Trophoblast cell (in vitro differentiated cells and primary cell): Measurements from ENCODE around the gene CDH6.

Source experiments
- DNase-seq, 2 donors: peaks; one replicate each; pipeline ENCODE4 v3.0.0-alpha.2; 2016
- H2AFZ ChIP-seq: 2 replicates; pipeline ENCODE4 v1.6.1; 2013; ENCODE audit warnings: low read length, moderate library complexity, mild to moderate bottlenecking; ENCODE audit not compliant: insufficient read depth, poor library complexity
- H2AK5ac ChIP-seq: 2 replicates; pipeline ENCODE4 v1.6.1; 2013; ENCODE audit warnings: mild to moderate bottlenecking, low read length
- H2BK120ac ChIP-seq: 2 replicates; pipeline ENCODE4 v1.6.1; 2013; ENCODE audit warnings: low read length, mild to moderate bottlenecking, moderate library complexity; ENCODE audit not compliant: insufficient read depth, poor library complexity
- H2BK12ac ChIP-seq: 2 replicates; pipeline ENCODE4 v1.6.1; 2013; ENCODE audit warnings: mild to moderate bottlenecking, low read length, moderate library complexity
- H2BK5ac ChIP-seq: 2 replicates; pipeline ENCODE4 v1.6.1; 2013; ENCODE audit warnings: low read length, low read depth, moderate library complexity, mild to moderate bottlenecking; ENCODE audit not compliant: poor library complexity
- H3K14ac ChIP-seq: 2 replicates; pipeline ENCODE4 v1.6.1; 2013; ENCODE audit warnings: mild to moderate bottlenecking, low read length
- H3K18ac ChIP-seq: 2 replicates; pipeline ENCODE4 v1.6.1; 2013; ENCODE audit warnings: mild to moderate bottlenecking, low read length
- H3K23ac ChIP-seq: 2 replicates; pipeline ENCODE4 v1.6.1; 2013; ENCODE audit warnings: low read length
- H3K27ac ChIP-seq: 2 replicates; pipeline ENCODE4 v1.5.1; 2013; ENCODE audit warnings: low read depth, mild to moderate bottlenecking, inconsistent platforms, low read length, moderate library complexity
- H3K27me3 ChIP-seq: 2 replicates; pipeline ENCODE4 v1.6.1; 2013; ENCODE audit warnings: inconsistent platforms, mild to moderate bottlenecking, low read length, moderate library complexity; ENCODE audit not compliant: insufficient read depth
- H3K36me3 ChIP-seq, 2 experiments: 1 replicate in 1 of 2; 2 replicates in 1 of 2; pipeline ENCODE4 v1.6.1; 2013; ENCODE audit warnings: low read length in 2 of 2, mild to moderate bottlenecking in 2 of 2, moderate library complexity in 1 of 2; ENCODE audit not compliant: insufficient read depth in 2 of 2, control insufficient read depth in 1 of 2
- H3K4ac ChIP-seq: 2 replicates; pipeline ENCODE4 v1.6.1; 2013; ENCODE audit warnings: low read depth, mild to moderate bottlenecking, low read length, moderate library complexity
- H3K4me1 ChIP-seq, 2 experiments: 1 replicate in 1 of 2; 2 replicates in 1 of 2; pipeline ENCODE4 v1.6.1; 2013; ENCODE audit warnings: low read length in 2 of 2, mild to moderate bottlenecking in 2 of 2, moderate library complexity in 1 of 2; ENCODE audit not compliant: insufficient read depth in 2 of 2, control insufficient read depth in 1 of 2
- H3K4me2 ChIP-seq: 2 replicates; pipeline ENCODE4 v1.6.1; 2013; ENCODE audit warnings: inconsistent platforms, mild to moderate bottlenecking, low read length, moderate library complexity
- H3K4me3 ChIP-seq: 2 replicates; pipeline ENCODE4 v1.5.1; 2013; ENCODE audit warnings: mild to moderate bottlenecking, low read depth, low read length, inconsistent platforms
- H3K79me1 ChIP-seq: one replicate; pipeline ENCODE4 v1.6.1; 2013; ENCODE audit warnings: low read length
- H3K79me2 ChIP-seq: 2 replicates; pipeline ENCODE4 v1.6.1; 2013; ENCODE audit warnings: low read length, mild to moderate bottlenecking; ENCODE audit not compliant: control insufficient read depth, insufficient read depth, poor library complexity
- H3K9ac ChIP-seq: 2 replicates; pipeline ENCODE4 v1.6.1; 2013; ENCODE audit warnings: mild to moderate bottlenecking, low read length
- H3K9me3 ChIP-seq: 2 replicates; pipeline ENCODE4 v1.6.1; 2013; ENCODE audit warnings: low read depth, mild to moderate bottlenecking, control low read depth, inconsistent platforms, low read length; ENCODE audit not compliant: insufficient read depth
- H4K12ac ChIP-seq: 2 replicates; pipeline ENCODE4 v1.6.1; 2013; ENCODE audit warnings: low read depth, mild to moderate bottlenecking, low read length, moderate library complexity
- H4K8ac ChIP-seq: 2 replicates; pipeline ENCODE4 v1.6.1; 2013; ENCODE audit warnings: low read depth, mild to moderate bottlenecking, low read length, moderate library complexity
- H4K91ac ChIP-seq: one replicate; pipeline ENCODE4 v1.6.1; 2013; ENCODE audit warnings: low read depth, mild to moderate bottlenecking, low read length, moderate library complexity
- WGBS: extraction: QIAGEN DNeasy Blood & Tissue Kit; methylation state at CpG from one replicate; pipeline ENCODE4 v1.1.7; 2013; ENCODE audit warnings: missing lambda C conversion rate; ENCODE audit not compliant: insufficient read length, insufficient coverage; ENCODE audit errors: extremely low coverage; 5-methylcytosine and 5-hydroxymethylcytosine counted together

The CDH6 gene

DNA sequence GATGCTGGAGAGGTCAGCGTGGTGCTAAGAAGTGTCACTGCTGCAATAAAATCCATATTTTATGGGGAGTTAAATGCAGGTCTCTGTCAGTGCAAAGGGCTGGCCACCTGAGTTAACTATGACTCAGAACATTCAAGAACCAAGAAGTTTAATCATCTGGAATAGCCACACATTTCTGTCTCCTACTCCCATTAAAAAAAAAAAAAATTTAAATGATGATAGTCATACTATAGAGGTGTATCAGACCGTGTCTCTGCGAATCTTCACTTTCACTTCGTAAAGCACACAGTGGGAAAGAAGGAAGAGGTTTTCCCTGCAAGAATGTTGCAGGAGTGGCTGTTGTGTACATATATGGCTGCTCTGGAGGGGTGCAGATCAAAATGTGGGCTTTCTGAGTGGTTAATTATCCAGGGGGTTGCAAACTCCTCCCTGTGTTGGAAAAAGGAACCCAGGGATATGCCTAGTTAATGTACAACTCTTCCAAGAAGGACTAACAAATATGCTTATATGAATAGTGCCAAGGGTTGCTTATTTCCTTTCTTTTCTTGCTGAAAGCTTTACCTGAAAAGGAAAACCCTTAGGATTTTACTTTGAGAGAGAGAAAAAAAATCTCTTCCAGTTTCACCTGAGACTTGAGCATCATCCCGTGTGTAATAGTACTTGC is 1.5 kb downstream of the CDH6 start:
- Histone ChIP-seq H4K12ac (no peak overlapping the region), H2BK120ac (no peak overlapping the region), H3K14ac (no peak overlapping the region), H3K79me1 (no peaks in the 10 kb centered on the region), H3K4me2 (peak overlapping the region; percentile 67), H3K27ac (no peak overlapping the region), H2AFZ (no peak overlapping the region), H3K9ac (no peak overlapping the region), H3K4me3 (no peak overlapping the region), H3K36me3 (no peaks in the 10 kb centered on the region), H3K23ac (no peak overlapping the region), H3K18ac (no peak overlapping the region), H4K91ac (no peak overlapping the region), H2BK12ac (no peak overlapping the region), H2BK5ac (no peak overlapping the region), H3K27me3 (peaks cover 24% of the 10 kb centered on the region), H3K4me1 (peaks cover 0 to 3% of the 10 kb centered on the region in 2 experiments), H3K4ac (no peak overlapping the region), H4K8ac (no peak overlapping the region), H3K9me3 (no peaks in the 10 kb centered on the region), H3K79me2 (no peaks in the 10 kb centered on the region), H2AK5ac (no peak overlapping the region)
- WGBS, result no CpG with 5 or more reads among the region's 5 CpGs
- no peak for DNase-seq

DNA sequence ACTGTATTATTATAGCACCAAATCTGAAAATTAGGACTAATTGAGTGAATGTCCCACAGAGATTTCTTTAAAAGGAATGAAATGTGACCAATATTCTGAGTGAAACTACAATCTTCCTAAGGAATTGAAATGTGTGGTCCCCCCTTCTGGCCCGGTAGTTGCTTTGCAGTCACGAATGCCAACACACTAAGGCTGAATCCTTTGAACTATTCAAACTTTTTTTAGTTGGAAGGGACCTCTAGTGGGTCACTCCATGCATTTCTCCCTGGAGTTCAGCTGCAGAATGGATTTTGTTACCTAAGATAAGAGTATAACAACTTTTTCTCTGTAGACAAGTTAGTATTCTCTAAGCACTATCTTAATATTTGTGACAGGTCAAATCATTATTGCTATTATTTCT is 2.8 kb downstream of the CDH6 start:
- H4K8ac ChIP-seq, result no peak overlapping the region
- H3K9me3 ChIP-seq, result no peaks in the 10 kb centered on the region
- H3K79me1 ChIP-seq, result no peaks in the 10 kb centered on the region
- no CpG with 5 or more reads among the region's 2 CpGs for WGBS
- no peak overlapping the region for H2BK12ac ChIP-seq
- no peak overlapping the region for H3K4me2 ChIP-seq
- H2AFZ ChIP-seq, result no peak overlapping the region
- no peak overlapping the region for H3K9ac ChIP-seq
- no peak overlapping the region for H3K14ac ChIP-seq
- no peak overlapping the region for H2AK5ac ChIP-seq
- no peaks in the 10 kb centered on the region for H3K36me3 ChIP-seq
- no peak overlapping the region for H3K4ac ChIP-seq
- no peak overlapping the region for H3K4me3 ChIP-seq
- no peak overlapping the region for H3K27ac ChIP-seq
- H3K79me2 ChIP-seq, result no peaks in the 10 kb centered on the region
- peaks cover 24% of the 10 kb centered on the region for H3K27me3 ChIP-seq
- H3K4me1 ChIP-seq, result peaks cover 0 to 3% of the 10 kb centered on the region in 2 experiments
- H4K12ac ChIP-seq, result no peak overlapping the region
- no peak overlapping the region for H2BK120ac ChIP-seq
- H2BK5ac ChIP-seq, result no peak overlapping the region
- H4K91ac ChIP-seq, result no peak overlapping the region
- H3K23ac ChIP-seq, result no peak overlapping the region
- no peak overlapping the region for H3K18ac ChIP-seq
- DNase-seq, result no peak

- no peak overlapping the region for H3K9ac ChIP-seq
- no peak overlapping the region for H4K8ac ChIP-seq
- WGBS, result no CpG with 5 or more reads among the region's 1 CpG
These were observed 3.7 kb downstream of the CDH6 start for GRCh38 chr5:31197183-31197582.

DNA sequence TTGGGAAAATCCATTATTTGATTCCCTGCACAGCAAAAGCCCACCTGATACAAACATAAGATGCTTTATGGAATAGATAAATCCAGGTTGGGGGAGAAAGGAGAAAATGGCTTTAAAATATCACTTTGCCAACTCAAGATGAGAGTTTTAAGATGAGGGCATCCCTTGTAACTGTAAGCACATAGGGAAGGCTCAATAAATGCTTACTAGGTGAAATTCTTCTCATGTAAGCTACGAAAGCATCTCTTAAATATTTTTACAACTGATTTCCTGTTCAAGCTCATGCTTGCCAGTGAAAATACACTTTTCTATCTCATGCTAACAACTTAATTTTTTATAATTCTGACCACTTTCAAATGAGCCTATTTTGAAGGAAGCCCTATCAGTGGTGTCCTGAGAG is 11.5 kb downstream of the CDH6 start:
- Histone ChIP-seq H3K27ac (no peak overlapping the region), H3K23ac (no peak overlapping the region), H3K4me3 (no peak overlapping the region), H3K9me3 (no peaks in the 10 kb centered on the region), H3K4me1 (no peaks in the 10 kb centered on the region), H3K9ac (no peak overlapping the region), H2BK120ac (no peak overlapping the region), H2AK5ac (no peak overlapping the region), H2AFZ (no peak overlapping the region), H2BK5ac (no peak overlapping the region), H3K18ac (no peak overlapping the region), H3K36me3 (no peaks in the 10 kb centered on the region), H3K4ac (no peak overlapping the region), H3K27me3 (no peaks in the 10 kb centered on the region), H3K79me2 (no peaks in the 10 kb centered on the region), H3K79me1 (no peaks in the 10 kb centered on the region), H4K12ac (no peak overlapping the region), H3K14ac (no peak overlapping the region), H4K91ac (no peak overlapping the region), H3K4me2 (no peak overlapping the region), H4K8ac (no peak overlapping the region), H2BK12ac (no peak overlapping the region)
- no peak for DNase-seq
- no CpG with 5 or more reads among the region's 1 CpG for WGBS

More at GRCh38 chr5:31197183-31197582, 3.7 kb downstream of the CDH6 start:
- Histone ChIP-seq H4K12ac (no peak overlapping the region), H3K14ac (no peak overlapping the region), H3K23ac (no peak overlapping the region), H2AFZ (no peak overlapping the region), H3K27ac (no peak overlapping the region), H3K4me1 (peaks cover 0 to 3% of the 10 kb centered on the region in 2 experiments), H3K4ac (no peak overlapping the region), H3K4me3 (no peak overlapping the region), H3K79me1 (no peaks in the 10 kb centered on the region), H2BK120ac (no peak overlapping the region), H2AK5ac (no peak overlapping the region), H2BK12ac (no peak overlapping the region), H3K36me3 (no peaks in the 10 kb centered on the region), H3K79me2 (no peaks in the 10 kb centered on the region), H2BK5ac (no peak overlapping the region), H3K4me2 (no peak overlapping the region), H4K91ac (no peak overlapping the region), H3K27me3 (peaks cover 24% of the 10 kb centered on the region), H3K9me3 (no peaks in the 10 kb centered on the region), H3K18ac (no peak overlapping the region)
- no peak for DNase-seq
